Measurements from ENCODE around the gene SNTG2.

- TF ChIP-seq CTCF (conservative IDR thresholded peaks at IDR 0.05; ENCODE audit: low read length) = no peak
- no peak for TF ChIP-seq EZH2phosphoT487 (IDR thresholded peaks at IDR 0.05; ENCODE audit: borderline replicate concordance, low read depth, low read length)
Observed at GRCh38 chr2:943461-943797, 7.2 kb upstream of the SNTG2 start.
